Activated B cell treated with CpG ODN at 0.5 μM for 24 hours (primary cell): ENCODE data around the gene DUSP15. TPM values are rescaled to one million over a fixed set of nuclear protein-coding genes. Genes with fewer than 3 reads are reported as not detected.

Experiments
- ATAC-seq: fragments of 200-7000 bp; cut with Tn5 transposase; one replicate; pipeline ENCODE4 v1.10.0; 2021; ENCODE audit warnings: low read depth, mild to moderate bottlenecking, moderate library complexity
- CTCF ChIA-PET: fragments of 350-600 bp; sonication (Branson Sonifier 250); formaldehyde crosslinking; loops from one replicate; lab custom pipeline; 2021; ENCODE audit warnings: antibody characterized with exemption; lab: Charles Lee
- POLR2A ChIA-PET: fragments of 350-600 bp; sonication (Branson Sonifier 250); formaldehyde crosslinking; loops from one replicate; lab custom pipeline; 2021; ENCODE audit warnings: antibody characterized with exemption; lab: Charles Lee
- DNase-seq: peaks from one replicate; pipeline ENCODE4 v3.0.0; 2022
- H3K27ac Mint-ChIP-seq: one replicate; pipeline ENCODE4 v1.8.0; 2020; ENCODE audit warnings: mixed read lengths
- H3K27me3 Mint-ChIP-seq: one replicate; pipeline ENCODE4 v1.8.0; 2021; ENCODE audit warnings: mixed read lengths
- H3K36me3 Mint-ChIP-seq: one replicate; pipeline ENCODE4 v1.8.0; 2021; ENCODE audit warnings: low read depth, mixed read lengths
- H3K4me1 Mint-ChIP-seq: one replicate; pipeline ENCODE4 v1.8.0; 2021; ENCODE audit warnings: mixed read lengths
- H3K4me3 Mint-ChIP-seq: one replicate; pipeline ENCODE4 v1.8.0; 2020; ENCODE audit warnings: mild to moderate bottlenecking, mixed read lengths
- H3K9me3 Mint-ChIP-seq: one replicate; pipeline ENCODE4 v1.8.0; 2020; ENCODE audit warnings: mixed read lengths
- CTCF ChIP-seq: fragments of 200-600 bp; IDR thresholded peaks from one replicate; pipeline ENCODE4 v1.8.0; 2022; ENCODE audit warnings: antibody characterized with exemption, mild to moderate bottlenecking
- intact Hi-C: fragments of 100-400 bp; cut with micrococcal nuclease; formaldehyde crosslinking; loops from one replicate; pipeline ENCODE4 v1.15.1; 2024
- total RNA-seq: library from RNA; stranded (reverse); gene quantifications from 2 replicates; pipeline ENCODE4 v1.2.3, GENCODE V29; 2022

DUSP15 gene
- total RNA-seq, 1 donor from 2014 or later: 26.9 TPM

- DNase-seq: peak; percentile 79
- H3K36me3 Mint-ChIP-seq: no peaks in the 10 kb centered on the region
- H3K27me3 Mint-ChIP-seq: no peaks in the 10 kb centered on the region
- POLR2A ChIA-PET: no interaction called here
- H3K4me3 Mint-ChIP-seq: no peak overlapping the region
- H3K27ac Mint-ChIP-seq: no peak overlapping the region
- TF ChIP-seq CTCF: peak; percentile 92
- CTCF ChIA-PET: interaction anchor here (0.6 to 3.5 kb wide), 17 partner anchors 9 to 830 kb away, joined by 3 to 43 read pairs (median 5); partner anchors contain the start of genes FOXS1 and PDRG1
- peaks cover 4% of the 10 kb centered on the region for H3K4me1 Mint-ChIP-seq
- intact Hi-C loops: loop anchor here (1.0 to 2.0 kb wide), 6 partner anchors 24 to 956 kb away; partner anchors contain the start of gene PDRG1
- ATAC-seq: peak; percentile 97
- H3K9me3 Mint-ChIP-seq: no peaks in the 10 kb centered on the region
Observed at GRCh38 chr20:31822421-31823330, 47.7 kb downstream of the DUSP15 start.

- no peak overlapping the region for H3K4me3 Mint-ChIP-seq
- no peak for DNase-seq
- no peak for ATAC-seq
- H3K9me3 Mint-ChIP-seq: no peaks in the 10 kb centered on the region
- TF ChIP-seq CTCF: no peak
- intact Hi-C loops: no loop called here
- no peak overlapping the region for H3K27ac Mint-ChIP-seq
- CTCF ChIA-PET: interaction anchor here (1.4 to 3.5 kb wide), 2 partner anchors 25 to 211 kb away, joined by 3 to 43 read pairs; partner anchors contain the start of gene FOXS1
- no peaks in the 10 kb centered on the region for H3K27me3 Mint-ChIP-seq
- H3K36me3 Mint-ChIP-seq: no peaks in the 10 kb centered on the region
- H3K4me1 Mint-ChIP-seq: peaks cover 4% of the 10 kb centered on the region
- POLR2A ChIA-PET: no interaction called here
Observed at GRCh38 chr20:31821427-31821826, 48.9 kb downstream of the DUSP15 start.

GRCh38 chr20:31820228-31820627 lies 50.1 kb downstream of the DUSP15 start:
- intact Hi-C loops: no loop called here
- no peaks in the 10 kb centered on the region for H3K27me3 Mint-ChIP-seq
- no peak for ATAC-seq
- H3K27ac Mint-ChIP-seq: no peak overlapping the region
- H3K36me3 Mint-ChIP-seq: no peaks in the 10 kb centered on the region
- no peaks in the 10 kb centered on the region for H3K9me3 Mint-ChIP-seq
- H3K4me3 Mint-ChIP-seq: no peak overlapping the region
- CTCF ChIA-PET: no interaction called here
- DNase-seq: no peak
- TF ChIP-seq CTCF: no peak
- POLR2A ChIA-PET: no interaction called here
- H3K4me1 Mint-ChIP-seq: peaks cover 4% of the 10 kb centered on the region

- ChIA-PET CTCF (interaction anchor here (0.9 kb wide), 1 partner anchor 27 kb away, joined by 4 read pairs; no protein-coding TSS in a partner anchor), POLR2A (no interaction called here)
- ATAC-seq: no peak
- no peak for TF ChIP-seq CTCF
- Mint-ChIP-seq H3K9me3 (no peaks in the 10 kb centered on the region), H3K27me3 (no peaks in the 10 kb centered on the region), H3K36me3 (no peaks in the 10 kb centered on the region), H3K4me1 (peaks cover 4% of the 10 kb centered on the region), H3K27ac (no peak within 1 kb of the TSS), H3K4me3 (no peak within 1 kb of the TSS)
- no peak for DNase-seq
- intact Hi-C loops: no loop called here
Observed at GRCh38 chr20:31819083-31819784, 51.1 kb downstream of the DUSP15 start, which contains the start of gene MYLK2. Gene MYLK2 (plus strand): TSS chr20:31819356. CDS start chr20:31819581, 225 bp downstream.
